CD4-positive, alpha-beta memory T cell (primary cell): ENCODE data around the gene PRDX2. TPM values are rescaled to one million over a fixed set of nuclear protein-coding genes. Genes with fewer than 3 reads are reported as not detected.

Experiments used
- CTCF ChIA-PET: fragments of 350-600 bp; sonication (Branson Sonifier 250); formaldehyde crosslinking; loops from one replicate; lab custom pipeline; 2021; ENCODE audit warnings: inconsistent platforms; ENCODE audit not compliant: partially characterized antibody; lab: Charles Lee
- POLR2A ChIA-PET: fragments of 350-600 bp; sonication (Branson Sonifier 250); formaldehyde crosslinking; loops from one replicate; lab custom pipeline; 2021; ENCODE audit not compliant: partially characterized antibody; lab: Charles Lee
- DNase-seq, 5 donors: peaks; one replicate each; pipeline versions ENCODE4 v3.0.0 to v3.0.0-alpha.2; 2020 to 2022; ENCODE audit warnings: mixed read lengths in 1 of 5
- H3K27ac ChIP-seq: one replicate; pipeline ENCODE4 v1.7.0; 2013; ENCODE audit warnings: low read depth, low read length
- H3K27me3 ChIP-seq: 2 replicates; pipeline ENCODE4 v1.7.0; 2013; ENCODE audit warnings: mild to moderate bottlenecking, low read length, moderate library complexity; ENCODE audit not compliant: insufficient read depth
- H3K36me3 ChIP-seq: 2 replicates; pipeline ENCODE4 v1.7.0; 2013; ENCODE audit warnings: mild to moderate bottlenecking, low read length, moderate library complexity; ENCODE audit not compliant: insufficient read depth
- H3K4me1 ChIP-seq: 2 replicates; pipeline ENCODE4 v1.7.0; 2013; ENCODE audit warnings: mild to moderate bottlenecking, low read length, moderate library complexity; ENCODE audit not compliant: insufficient read depth
- H3K4me3 ChIP-seq, 2 donors: one replicate each; pipeline ENCODE4 v1.7.0; 2013; ENCODE audit warnings: low read length in 2 of 2, mild to moderate bottlenecking in 1 of 2
- H3K9me3 ChIP-seq, 2 donors: one replicate each; pipeline ENCODE4 v1.7.0; 2013; ENCODE audit warnings: low read length in 2 of 2, control low read depth in 1 of 2; ENCODE audit not compliant: control insufficient read depth in 1 of 2
- H3K27ac Mint-ChIP-seq, 7 donors: one replicate each; pipeline ENCODE4 v1.8.0; 2020 to 2021; ENCODE audit warnings: mixed read lengths in 7 of 7, mild to moderate bottlenecking in 6 of 7, inconsistent platforms in 3 of 7, moderate library complexity in 3 of 7
- H3K27me3 Mint-ChIP-seq, 2 donors: one replicate each; pipeline ENCODE4 v1.8.0; 2020 to 2021; ENCODE audit warnings: mixed read lengths in 2 of 2
- H3K36me3 Mint-ChIP-seq, 2 donors: one replicate each; pipeline ENCODE4 v1.8.0; 2020 to 2021; ENCODE audit warnings: mixed read lengths in 2 of 2, inconsistent platforms in 1 of 2, mild to moderate bottlenecking in 1 of 2
- H3K4me1 Mint-ChIP-seq, 4 donors: one replicate each; pipeline ENCODE4 v1.8.0; 2020 to 2021; ENCODE audit warnings: mixed read lengths in 4 of 4, mild to moderate bottlenecking in 1 of 4
- H3K4me3 Mint-ChIP-seq, 8 donors: one replicate each; pipeline ENCODE4 v1.8.0; 2020 to 2021; ENCODE audit warnings: mixed read lengths in 8 of 8, mild to moderate bottlenecking in 7 of 8, moderate library complexity in 6 of 8, inconsistent platforms in 3 of 8
- H3K9me3 Mint-ChIP-seq, 8 donors: one replicate each; pipeline ENCODE4 v1.8.0; 2020 to 2021; ENCODE audit warnings: mixed read lengths in 8 of 8, mild to moderate bottlenecking in 5 of 8, inconsistent platforms in 3 of 8, moderate library complexity in 1 of 8
- intact Hi-C: fragments of 100-400 bp; cut with micrococcal nuclease; formaldehyde crosslinking; loops from one replicate; pipeline ENCODE4 v1.15.1; 2023
- polyA plus RNA-seq, 2 donors: library from polyadenylated mRNA; unstranded; fragments of 300-500 nt; fragmentation: Illumina TruSeq; gene quantifications; one replicate each; pipeline ENCODE4 v1.2.3, GENCODE V29; 2021
- total RNA-seq, 2 experiments: library from RNA; stranded (reverse); gene quantifications; one replicate each; pipeline ENCODE4 v1.2.3, GENCODE V29; 2021

The PRDX2 gene
- total and polyA plus RNA-seq, 4 experiments from 2014 or later = 116 to 533 (median 193) TPM

- no peaks in the 10 kb centered on the region for H3K9me3 ChIP-seq
- H3K27ac ChIP-seq = no peak overlapping the region
- no peaks in the 10 kb centered on the region for H3K27me3 ChIP-seq
- no peak for DNase-seq
- H3K27ac Mint-ChIP-seq = no peak overlapping the region
- H3K36me3 ChIP-seq = no peaks in the 10 kb centered on the region
- ChIA-PET POLR2A (interaction anchor here (0.5 to 1.3 kb wide), 3 partner anchors 13 to 999 kb away, joined by 3 read pairs; no protein-coding TSS in a partner anchor), CTCF (interaction anchor here (0.9 to 8.0 kb wide), 5 partner anchors 21 to 191 kb away, joined by 3 to 126 read pairs (median 4); partner anchors contain the start of gene TNPO2)
- H3K4me1 ChIP-seq = peaks cover 3% of the 10 kb centered on the region
- peaks cover 3 to 15% of the 10 kb centered on the region in 2 donors for H3K27me3 Mint-ChIP-seq
- no peak overlapping the region for H3K4me3 Mint-ChIP-seq
- no peaks in the 10 kb centered on the region for H3K9me3 Mint-ChIP-seq
- H3K36me3 Mint-ChIP-seq = no peaks in the 10 kb centered on the region
- peaks cover 5 to 13% (median 7%) of the 10 kb centered on the region in 4 donors for H3K4me1 Mint-ChIP-seq
- intact Hi-C loops = no loop called here
- no peak overlapping the region for H3K4me3 ChIP-seq
These were observed 47.0 kb downstream of the PRDX2 start for GRCh38 chr19:12754465-12755196.

- Histone ChIP-seq H3K27me3 (no peaks in the 10 kb centered on the region), H3K9me3 (no peaks in the 10 kb centered on the region), H3K36me3 (peaks cover 10% of the 10 kb centered on the region), H3K4me1 (no peaks in the 10 kb centered on the region), H3K27ac (no peak overlapping the region), H3K4me3 (no peak overlapping the region)
- CTCF ChIA-PET = interaction anchor here (0.7 to 1.8 kb wide), 3 partner anchors 14 to 188 kb away, joined by 3 to 5 read pairs (median 3); partner anchors contain the start of gene GET3
- DNase-seq = no peak
- no peak overlapping the region for H3K4me3 Mint-ChIP-seq
- POLR2A ChIA-PET = interaction anchor here (0.6 to 1.5 kb wide), 3 partner anchors 15 to 40 kb away, joined by 3 to 4 read pairs (median 3); partner anchors contain the start of gene GET3
- peaks cover 0 to 8% (median 5%) of the 10 kb centered on the region in 8 donors for H3K9me3 Mint-ChIP-seq
- intact Hi-C loops = no loop called here
- peaks cover 1 to 15% of the 10 kb centered on the region in 2 donors for H3K27me3 Mint-ChIP-seq
- peaks cover 3 to 9% (median 6%) of the 10 kb centered on the region in 4 donors for H3K4me1 Mint-ChIP-seq
- peak overlapping the region in 1 of 7 donors; percentile 27 for H3K27ac Mint-ChIP-seq
- H3K36me3 Mint-ChIP-seq = peaks cover 10 to 11% of the 10 kb centered on the region in 2 donors
These were observed 49.4 kb downstream of the PRDX2 start for GRCh38 chr19:12752056-12752781.

GRCh38 chr19:12751635-12752034 is 50.0 kb downstream of the PRDX2 start, which contains the start of gene BEST2:
Gene BEST2 (plus strand): TSS chr19:12751791. CDS start chr19:12752593, 802 bp downstream.
- intact Hi-C loops = no loop called here
- POLR2A ChIA-PET = no interaction called here

GRCh38 chr19:12750851-12751250 is 50.7 kb downstream of the PRDX2 start:
- H3K27me3 Mint-ChIP-seq = peaks cover 1 to 13% of the 10 kb centered on the region in 2 donors
- peaks cover 3 to 9% (median 6%) of the 10 kb centered on the region in 4 donors for H3K4me1 Mint-ChIP-seq
- ChIA-PET POLR2A (no interaction called here), CTCF (interaction anchor here (1.4 kb wide), 1 partner anchor 16 kb away, joined by 3 read pairs; no protein-coding TSS in a partner anchor)
- no peaks in the 10 kb centered on the region for H3K27me3 ChIP-seq
- H3K27ac Mint-ChIP-seq = no peak overlapping the region
- H3K9me3 Mint-ChIP-seq = peaks cover 0 to 8% (median 5%) of the 10 kb centered on the region in 8 donors
- DNase-seq = no peak
- H3K36me3 Mint-ChIP-seq = peaks cover 21 to 23% of the 10 kb centered on the region in 2 donors
- no peaks in the 10 kb centered on the region for H3K9me3 ChIP-seq
- H3K4me3 ChIP-seq = no peak overlapping the region
- intact Hi-C loops = no loop called here
- H3K27ac ChIP-seq = no peak overlapping the region
- H3K36me3 ChIP-seq = peaks cover 12% of the 10 kb centered on the region
- no peaks in the 10 kb centered on the region for H3K4me1 ChIP-seq
- H3K4me3 Mint-ChIP-seq = no peak overlapping the region

More at GRCh38 chr19:12751635-12752034, 50.0 kb downstream of the PRDX2 start, which contains the start of gene BEST2:
- Histone ChIP-seq H3K4me3 (no peak within 1 kb of the TSS), H3K27me3 (no peaks in the 10 kb centered on the region), H3K36me3 (peaks cover 10% of the 10 kb centered on the region), H3K9me3 (no peaks in the 10 kb centered on the region), H3K4me1 (no peaks in the 10 kb centered on the region), H3K27ac (no peak within 1 kb of the TSS)
- Mint-ChIP-seq H3K36me3 (peaks cover 15 to 17% of the 10 kb centered on the region in 2 donors), H3K4me1 (peaks cover 3 to 9% (median 6%) of the 10 kb centered on the region in 4 donors), H3K27ac (peak within 1 kb of the TSS in 1 of 7 donors; percentile 27), H3K9me3 (peaks cover 0 to 8% (median 5%) of the 10 kb centered on the region in 8 donors), H3K4me3 (no peak within 1 kb of the TSS), H3K27me3 (peaks cover 1 to 15% of the 10 kb centered on the region in 2 donors)
- no peak for DNase-seq
- CTCF ChIA-PET = no interaction called here

GRCh38 chr19:12749938-12750521 is 51.6 kb downstream of the PRDX2 start:
- CTCF ChIA-PET = interaction anchor here (1.1 to 3.9 kb wide), 3 partner anchors 10 to 17 kb away, joined by 3 to 15 read pairs (median 3); no protein-coding TSS in a partner anchor
- POLR2A ChIA-PET = interaction anchor here (2.0 kb wide), 1 partner anchor 13 kb away, joined by 6 read pairs; the partner anchor contains the start of gene GET3
- no peaks in the 10 kb centered on the region for H3K9me3 ChIP-seq
- peak overlapping the region in 2 of 8 donors; percentile 35 to 55 for H3K4me3 Mint-ChIP-seq
- H3K27ac Mint-ChIP-seq = peak overlapping the region in 5 of 7 donors; percentile 63 to 82 (median 68)
- H3K27me3 ChIP-seq = no peaks in the 10 kb centered on the region
- intact Hi-C loops = no loop called here
- peaks cover 1 to 13% of the 10 kb centered on the region in 2 donors for H3K27me3 Mint-ChIP-seq
- peaks cover 0 to 8% (median 5%) of the 10 kb centered on the region in 8 donors for H3K9me3 Mint-ChIP-seq
- peaks cover 3 to 9% (median 6%) of the 10 kb centered on the region in 4 donors for H3K4me1 Mint-ChIP-seq
- H3K4me3 ChIP-seq = no peak overlapping the region
- H3K36me3 Mint-ChIP-seq = peaks cover 26 to 28% of the 10 kb centered on the region in 2 donors
- H3K36me3 ChIP-seq = peaks cover 20% of the 10 kb centered on the region
- DNase-seq = no peak
- H3K27ac ChIP-seq = no peak overlapping the region
- H3K4me1 ChIP-seq = no peaks in the 10 kb centered on the region

- Mint-ChIP-seq H3K27ac (no peak overlapping the region), H3K36me3 (peaks cover 30 to 34% of the 10 kb centered on the region in 2 donors), H3K4me3 (no peak overlapping the region), H3K9me3 (peaks cover 0 to 8% (median 5%) of the 10 kb centered on the region in 8 donors), H3K4me1 (peaks cover 3 to 9% (median 6%) of the 10 kb centered on the region in 4 donors), H3K27me3 (peaks cover 1 to 10% of the 10 kb centered on the region in 2 donors)
- Histone ChIP-seq H3K27me3 (no peaks in the 10 kb centered on the region), H3K4me3 (no peak overlapping the region), H3K36me3 (peaks cover 26% of the 10 kb centered on the region), H3K4me1 (no peaks in the 10 kb centered on the region), H3K27ac (no peak overlapping the region), H3K9me3 (no peaks in the 10 kb centered on the region)
- POLR2A ChIA-PET = interaction anchor here (2.0 kb wide), 1 partner anchor 11 kb away, joined by 6 read pairs; the partner anchor contains the start of gene GET3
- CTCF ChIA-PET = interaction anchor here (1.1 to 3.9 kb wide), 3 partner anchors 10 to 14 kb away, joined by 3 to 15 read pairs (median 9); no protein-coding TSS in a partner anchor
- DNase-seq = no peak
- intact Hi-C loops = no loop called here
These were observed 53.1 kb downstream of the PRDX2 start for GRCh38 chr19:12748489-12748888.
